ENCODE measurements around the gene CLHC1.
A peak's percentile ranks its signal among the peaks of the same experiment; 100 is the strongest.
"Not testable (repeated sequence)": the region's sequence is repeated elsewhere in the genome, so short reads cannot be mapped to it uniquely, and the experiment has no call there.

Gene CLHC1

DNA sequence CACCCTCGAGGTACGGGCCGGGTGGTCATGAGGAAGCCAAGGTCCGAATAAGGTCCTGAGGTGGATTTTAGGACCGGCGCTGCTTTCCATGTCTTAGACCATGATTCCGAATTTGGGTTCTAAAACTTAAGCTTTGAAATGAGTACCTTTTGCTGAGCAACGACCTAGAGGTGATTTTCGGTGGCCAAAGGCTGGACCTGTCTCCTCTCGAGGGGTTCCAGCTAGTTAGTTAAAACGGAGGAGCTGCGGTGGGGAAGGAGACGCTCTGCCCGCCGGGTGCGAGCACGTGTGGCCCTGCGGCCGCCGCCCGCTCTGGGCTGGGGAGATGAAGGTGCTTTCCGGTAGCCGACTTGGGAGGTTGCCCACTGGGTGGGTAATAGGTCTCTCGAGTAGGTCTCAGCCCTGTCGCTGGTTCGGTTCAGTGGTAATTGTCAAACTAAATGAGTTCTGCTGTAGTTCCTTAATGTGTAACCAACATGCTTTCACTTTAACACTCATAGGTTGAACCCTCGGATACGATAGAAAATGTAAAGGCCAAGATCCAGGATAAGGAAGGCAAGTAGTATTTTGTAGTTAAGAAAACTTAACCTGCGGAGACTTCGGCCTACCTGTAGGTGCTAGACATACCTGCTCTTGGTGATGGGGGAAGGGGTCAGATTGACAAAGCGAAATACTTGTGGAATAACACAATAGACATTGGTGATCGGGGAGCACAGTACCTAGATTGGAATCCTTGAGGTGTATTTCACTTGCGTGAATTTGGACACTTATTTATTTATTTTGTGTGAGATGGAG is 967 bp upstream of the CLHC1 start:
- DNase-seq (ENCODE audit: low read depth in 3 of 3), result peak in 2 of 3 experiments; percentile 11 to 28

DNA sequence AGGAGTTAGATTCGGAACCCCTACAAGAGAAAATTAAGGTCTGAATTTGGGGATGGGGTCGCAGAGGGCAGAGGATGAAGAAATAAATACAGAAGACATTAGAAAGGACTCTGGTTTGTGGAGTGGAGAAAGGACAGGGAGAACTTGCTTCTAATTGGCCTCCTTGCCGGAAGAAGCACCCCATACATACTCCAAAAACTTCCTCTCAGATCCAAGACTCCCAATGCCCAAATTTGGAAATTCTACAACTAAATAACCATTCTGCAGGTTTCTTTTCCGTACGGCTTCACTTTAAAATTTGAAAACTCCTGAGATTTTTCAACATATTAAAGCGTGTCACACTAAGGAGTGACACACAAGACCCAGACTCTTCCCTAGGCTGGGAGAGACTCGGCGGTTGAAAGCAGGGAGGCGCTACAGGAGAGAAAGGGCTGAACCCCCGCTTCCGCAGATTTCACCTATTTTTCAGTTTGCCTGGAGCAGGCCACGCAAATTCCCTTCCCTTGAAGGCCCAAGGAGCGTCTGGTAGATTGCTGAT is 478 bp downstream of the CLHC1 start:
- DNase-seq (ENCODE audit: low read depth in 3 of 3), result no peak

DNA sequence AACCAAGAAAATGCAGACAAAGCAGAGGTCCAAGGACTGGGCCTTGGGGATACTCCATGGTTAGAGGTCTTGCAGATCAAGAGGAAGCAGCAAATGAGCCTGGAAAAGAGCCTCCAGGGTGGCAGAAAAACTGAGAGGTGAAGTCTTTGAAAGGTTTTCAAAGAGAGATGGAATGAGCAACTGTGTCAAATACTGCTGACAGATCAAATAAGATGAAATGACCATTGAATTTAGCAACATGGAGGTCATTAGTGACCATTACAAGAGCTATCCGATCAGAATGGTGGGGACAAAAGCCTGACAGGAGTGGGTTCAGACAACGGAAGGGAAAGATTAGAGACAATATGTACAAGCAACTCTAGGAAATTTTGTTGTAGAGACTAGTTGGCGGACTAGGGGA is 1.5 kb downstream of the CLHC1 start:
- no peak for DNase-seq (ENCODE audit: low read depth in 3 of 3)

DNA sequence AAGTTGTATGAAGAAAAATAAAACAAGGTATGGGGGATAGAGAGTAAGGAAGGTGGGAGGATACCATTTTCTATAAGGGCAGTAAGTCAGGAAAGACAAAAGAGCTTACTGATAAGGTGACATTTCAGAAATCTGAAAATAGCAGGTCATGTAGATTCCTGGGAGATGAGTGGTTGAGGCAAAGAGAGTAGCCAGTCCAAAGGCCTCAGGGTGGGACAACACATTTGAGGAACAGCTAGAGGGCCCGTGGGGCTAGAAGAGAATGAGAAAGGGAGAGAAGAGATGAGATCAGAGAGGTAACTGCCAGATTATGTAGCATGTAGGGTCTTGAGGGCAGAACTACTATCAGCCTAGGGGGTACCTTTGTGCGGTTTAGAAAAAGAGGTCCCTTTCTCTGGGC is 2.9 kb downstream of the CLHC1 start:
- no peak for DNase-seq (ENCODE audit: low read depth in 3 of 3)

DNA sequence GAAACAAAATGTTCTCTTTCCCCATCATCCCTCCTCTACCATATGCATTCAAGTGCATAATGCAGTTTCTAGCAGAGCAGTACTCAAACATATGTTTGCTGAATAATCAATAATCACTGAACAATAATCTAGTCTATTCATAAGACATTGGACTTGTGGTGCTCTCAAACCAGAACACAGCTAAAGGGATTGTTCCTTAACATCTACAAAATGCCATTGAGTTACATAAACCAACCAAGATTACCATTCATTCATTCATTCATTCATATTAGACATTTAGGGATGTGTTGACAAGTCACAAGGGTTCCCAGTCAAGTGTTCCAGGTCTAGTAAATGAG is 3.9 kb downstream of the CLHC1 start:
- DNase-seq (ENCODE audit: low read depth in 3 of 3), result no peak

DNA sequence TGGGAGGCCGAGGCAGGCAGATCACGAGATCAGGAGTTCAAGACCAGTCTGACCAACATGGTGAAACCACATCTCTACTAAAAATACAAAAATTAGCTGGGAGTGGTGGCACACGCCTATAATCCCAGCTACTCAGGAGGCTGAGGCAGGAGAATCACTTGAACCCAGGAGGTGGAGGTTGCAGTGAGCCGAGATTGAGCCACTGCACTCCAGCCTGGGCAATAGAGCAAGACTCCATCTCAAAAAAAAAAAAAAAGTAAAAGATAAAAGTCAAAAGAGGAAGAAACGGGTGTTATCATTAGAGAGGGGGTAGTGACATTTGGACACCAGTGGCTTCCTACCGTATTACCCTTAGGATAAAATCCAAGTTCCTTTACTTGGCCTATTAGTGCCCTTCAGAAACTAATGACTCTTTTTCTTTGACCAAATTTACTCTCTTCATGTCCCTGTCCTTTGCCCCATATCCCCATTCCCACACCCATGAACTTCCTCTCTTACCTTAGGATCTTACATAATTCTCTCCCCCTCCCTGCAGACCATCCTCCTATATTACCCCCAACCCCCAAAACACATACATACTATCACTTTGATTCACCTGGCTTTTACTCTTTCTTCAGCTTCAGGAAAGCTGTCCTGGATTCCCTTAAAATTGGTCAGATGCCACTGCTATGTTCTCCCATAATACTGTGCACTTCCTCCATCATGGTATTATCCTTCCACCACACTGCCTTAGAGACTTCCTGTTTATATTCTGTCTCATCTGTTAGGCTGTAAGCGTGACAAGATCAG is 4.5 kb downstream of the CLHC1 start:
- DNase-seq (ENCODE audit: low read depth in 3 of 3), result not testable (repeated sequence)

DNA sequence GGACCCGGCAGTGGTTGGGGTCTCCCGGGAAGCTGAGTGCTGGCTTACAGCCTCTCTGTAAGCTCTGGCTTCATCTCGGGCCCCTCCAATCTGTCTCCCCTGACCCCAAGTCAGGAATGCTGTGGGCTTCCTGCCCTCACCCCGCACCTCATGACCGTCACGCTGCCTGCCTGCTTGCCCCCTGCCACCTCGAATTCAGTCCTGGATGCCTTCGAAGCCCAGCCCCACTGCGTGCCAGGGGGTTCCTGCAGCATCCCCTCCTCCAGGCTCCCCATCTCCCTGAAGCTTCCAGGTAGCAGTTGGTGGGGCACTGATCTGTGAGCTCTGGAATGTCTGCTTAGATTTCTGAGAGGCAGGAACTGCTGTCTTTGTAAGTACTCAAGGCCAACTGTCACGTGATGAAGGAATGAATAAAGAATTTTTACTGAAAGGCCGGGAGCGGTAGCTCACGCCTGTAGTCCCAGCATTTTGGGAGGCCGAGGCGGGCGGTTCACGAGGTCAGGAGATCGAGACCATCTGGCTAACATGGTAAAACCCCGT is 6.5 kb downstream of the CLHC1 start:
- no peak for DNase-seq (ENCODE audit: low read depth in 3 of 3)

DNA sequence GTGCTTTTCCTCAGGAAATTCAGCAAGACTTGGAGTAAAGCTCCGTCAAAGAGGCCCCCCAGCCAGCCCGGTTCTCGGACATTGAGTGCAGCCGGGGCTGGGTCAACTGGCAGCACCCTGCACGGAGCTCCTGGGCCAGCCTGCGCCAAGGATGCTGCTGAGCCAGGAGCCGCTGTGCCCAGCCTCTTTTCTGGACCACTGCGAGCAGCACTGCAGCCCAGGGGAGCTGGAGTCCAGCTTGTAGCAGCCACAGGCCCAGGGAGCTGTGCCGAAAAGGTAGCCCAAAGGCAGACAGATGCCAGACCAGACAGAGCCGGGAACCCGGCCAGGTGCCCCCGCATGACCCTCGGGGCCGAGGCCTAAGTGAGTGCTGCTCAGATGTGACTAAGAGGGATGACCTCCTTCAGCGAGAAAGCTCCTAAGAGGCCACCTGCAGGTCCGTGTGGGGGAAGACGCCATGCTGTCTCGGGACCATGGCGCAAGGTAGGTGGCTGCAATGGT is 7.3 kb downstream of the CLHC1 start:
- DNase-seq (ENCODE audit: low read depth in 3 of 3), result no peak

DNA sequence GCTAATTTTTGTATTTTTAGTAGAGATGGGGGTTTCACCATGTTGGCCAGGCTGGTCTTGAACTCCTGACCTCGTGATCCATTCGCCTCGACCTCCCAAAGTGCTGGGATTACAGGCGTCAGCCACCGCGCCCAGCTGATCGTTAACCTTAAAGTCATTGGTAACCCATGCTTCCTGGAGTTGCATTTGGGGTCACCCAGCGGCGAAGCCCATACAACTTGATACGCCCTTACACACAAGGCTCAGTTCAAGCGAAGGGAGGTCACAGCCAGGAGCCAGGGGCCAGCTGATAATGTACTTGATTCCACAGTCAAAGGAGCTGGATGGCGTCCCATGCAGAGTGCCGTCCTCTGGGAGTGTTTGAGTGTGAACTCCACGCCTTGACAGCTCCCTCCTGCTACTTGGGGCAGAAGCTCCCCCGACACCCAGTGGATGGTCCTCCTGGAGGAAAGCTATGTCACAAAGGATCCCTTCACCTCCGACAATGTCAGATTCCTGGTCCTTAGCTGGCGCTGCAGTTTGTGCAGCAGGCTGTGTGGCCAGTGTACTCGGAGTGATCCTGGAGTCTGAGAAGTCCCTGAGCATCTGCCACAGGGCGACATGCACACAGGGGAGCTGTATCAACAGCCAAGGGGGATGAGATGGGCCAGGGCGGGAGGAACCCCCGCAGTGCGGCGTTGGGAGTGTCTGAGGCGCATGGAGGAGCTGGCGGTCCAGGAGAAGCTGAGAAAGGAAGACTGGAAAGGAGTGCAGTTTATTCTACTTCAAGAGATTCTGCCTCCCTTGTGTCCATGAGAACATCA is 7.9 kb downstream of the CLHC1 start:
- no peak for DNase-seq (ENCODE audit: low read depth in 3 of 3)

DNA sequence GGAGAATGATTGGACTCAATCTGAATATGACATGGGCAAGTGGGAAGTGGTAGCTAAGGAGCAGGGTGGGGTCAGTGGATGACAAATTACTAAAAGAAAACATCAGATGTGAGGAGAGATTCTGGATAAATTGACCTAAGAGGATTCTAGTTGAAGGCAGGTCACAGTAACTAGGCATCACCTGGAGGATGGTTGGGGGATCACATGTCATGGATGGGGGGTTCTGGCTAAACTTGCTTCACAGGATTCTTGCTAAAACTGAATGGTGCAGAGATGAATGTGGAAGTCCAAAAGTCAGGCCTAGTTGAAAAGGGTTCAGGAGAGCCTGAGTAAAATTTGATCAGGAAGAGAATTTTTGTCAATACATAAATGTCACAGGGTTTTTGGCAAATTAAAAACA is 18.3 kb downstream of the CLHC1 start:
- no peak for DNase-seq (ENCODE audit: low read depth in 3 of 3)

DNA sequence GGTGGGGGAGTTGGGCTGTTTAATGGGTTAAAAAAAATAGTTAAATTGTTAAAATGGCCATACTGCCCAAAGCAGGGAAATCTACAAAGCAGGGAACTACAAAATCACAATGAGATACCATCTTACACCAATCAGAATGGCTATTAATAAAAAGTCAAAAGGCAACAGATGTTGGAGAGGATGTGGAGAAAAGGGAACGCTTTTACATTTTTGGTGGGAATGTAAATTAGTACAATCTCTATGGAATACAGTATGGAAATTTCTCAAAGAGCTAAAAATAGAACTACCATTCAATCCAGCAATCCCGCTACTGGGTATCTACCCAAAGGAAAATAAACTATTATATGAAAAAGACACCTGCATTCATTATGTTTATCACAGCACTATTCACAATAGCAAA is 27.1 kb downstream of the CLHC1 start:
- no peak for DNase-seq (ENCODE audit: low read depth in 3 of 3)

DNA sequence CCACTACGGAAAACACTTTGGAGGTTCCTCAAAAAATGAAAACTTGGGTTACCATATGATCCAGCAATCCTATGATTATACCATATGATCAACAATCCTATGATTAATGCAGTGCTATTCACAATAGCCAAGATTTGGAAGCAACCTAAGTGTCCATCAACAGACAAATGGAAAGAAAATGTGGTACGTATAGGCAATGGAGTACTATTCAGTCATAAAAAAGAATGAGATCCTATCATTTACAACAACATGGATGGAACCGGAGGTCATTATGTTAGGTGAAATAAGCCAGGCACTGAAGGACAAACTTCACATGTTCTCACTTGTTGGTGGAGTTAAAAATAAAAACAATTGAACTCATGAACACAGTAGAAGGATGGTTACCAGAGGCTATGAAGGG is 27.6 kb downstream of the CLHC1 start:
- DNase-seq (ENCODE audit: low read depth in 3 of 3), result no peak

DNA sequence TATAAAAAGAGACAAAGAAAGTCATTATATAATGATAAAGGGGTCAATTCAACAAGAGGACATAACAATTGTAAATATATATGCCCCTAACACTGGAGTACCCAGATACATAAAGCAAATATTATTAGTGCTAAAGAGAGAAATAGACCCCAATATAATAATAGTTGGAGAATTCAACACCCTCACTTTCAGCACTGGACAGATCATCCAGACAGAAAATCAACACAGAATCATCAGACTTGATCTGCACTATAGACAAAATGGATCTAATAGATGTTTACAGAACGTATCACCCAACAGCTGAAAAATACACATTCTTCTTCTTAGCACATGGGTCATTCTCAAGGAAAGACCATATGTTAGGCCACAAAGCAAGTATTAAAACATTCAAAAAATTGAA is 31.7 kb downstream of the CLHC1 start:
- DNase-seq (ENCODE audit: low read depth in 3 of 3), result no peak

DNA sequence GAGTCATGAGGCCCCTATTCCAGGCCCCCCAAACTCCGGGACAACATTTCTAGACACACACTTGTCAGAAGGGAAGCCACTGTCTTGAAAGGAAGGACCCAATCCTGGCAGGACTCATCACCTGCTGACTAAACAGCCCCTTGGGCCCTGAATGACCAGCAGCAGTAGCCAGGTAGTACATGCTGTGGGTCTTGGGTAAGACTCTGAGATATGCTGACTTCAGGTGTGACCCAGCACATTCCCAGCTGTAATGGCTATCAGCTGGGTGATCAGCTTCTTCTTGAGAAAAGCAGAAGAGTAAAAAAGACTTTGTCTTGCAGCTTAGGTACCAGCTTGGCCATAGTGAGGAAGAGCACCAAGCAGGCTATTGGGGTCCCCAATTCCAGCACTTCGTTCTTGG is 35.6 kb downstream of the CLHC1 start:
- DNase-seq (ENCODE audit: low read depth in 3 of 3), result no peak

DNA sequence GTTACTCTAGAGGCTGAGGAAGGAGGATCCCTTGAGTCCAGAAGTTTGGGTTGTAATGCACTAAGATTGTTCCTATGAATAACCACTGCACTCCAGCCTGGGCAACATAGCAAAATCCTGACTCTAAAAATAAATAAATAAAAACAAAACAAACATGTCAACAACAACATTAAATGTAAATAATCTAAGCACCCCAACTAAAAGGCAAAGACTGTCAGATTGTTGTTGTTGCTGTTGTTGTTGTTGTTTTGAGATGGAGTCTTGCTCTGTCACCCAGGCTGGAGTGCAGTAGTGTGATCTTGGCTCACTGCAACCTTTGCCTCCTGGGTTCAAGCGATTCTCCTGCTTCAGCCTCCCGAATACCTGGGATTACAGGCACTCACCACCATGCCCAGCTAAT is 40.2 kb downstream of the CLHC1 start:
- not testable (repeated sequence) for DNase-seq (ENCODE audit: low read depth in 3 of 3)

DNA sequence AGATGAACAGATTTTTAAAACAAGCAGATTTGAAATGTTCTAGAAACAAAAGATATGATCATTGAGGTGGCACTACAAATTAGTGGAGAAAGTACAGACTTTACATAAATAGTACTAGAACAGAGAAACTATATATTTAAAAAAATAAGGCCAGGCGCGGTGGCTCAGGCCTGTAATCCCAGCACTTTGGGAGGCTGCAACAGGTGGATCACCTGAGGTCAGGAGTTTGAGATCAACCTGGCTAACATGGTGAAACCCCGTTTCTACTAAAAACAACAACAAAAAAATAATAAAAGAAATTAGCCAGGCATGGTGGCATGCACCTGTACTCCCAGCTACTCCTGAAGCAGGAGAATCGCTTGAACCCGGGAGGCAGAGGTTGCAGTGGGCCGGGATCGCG is 45.3 kb downstream of the CLHC1 start:
- DNase-seq (ENCODE audit: low read depth in 3 of 3), result not testable (repeated sequence)

DNA sequence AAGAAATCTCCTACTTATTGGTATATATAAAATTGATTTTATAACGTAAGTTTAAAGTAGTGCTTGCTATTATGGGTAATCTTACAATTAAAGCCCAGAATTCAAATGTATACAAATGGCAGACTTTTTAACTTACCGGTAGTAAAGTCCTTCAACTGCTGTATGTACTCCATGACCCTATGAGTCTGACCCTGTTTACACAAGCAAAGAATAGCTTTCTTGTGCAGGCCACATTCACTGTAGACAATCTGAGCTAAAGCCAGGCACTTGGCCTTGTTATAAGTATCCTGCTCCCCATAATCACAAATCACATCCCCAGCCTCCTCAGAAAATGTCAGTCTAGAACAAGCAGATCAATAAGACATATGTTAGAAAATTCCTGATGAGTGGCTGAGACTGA is 51.7 kb downstream of the CLHC1 start:
- no peak for DNase-seq (ENCODE audit: low read depth in 3 of 3)

DNA sequence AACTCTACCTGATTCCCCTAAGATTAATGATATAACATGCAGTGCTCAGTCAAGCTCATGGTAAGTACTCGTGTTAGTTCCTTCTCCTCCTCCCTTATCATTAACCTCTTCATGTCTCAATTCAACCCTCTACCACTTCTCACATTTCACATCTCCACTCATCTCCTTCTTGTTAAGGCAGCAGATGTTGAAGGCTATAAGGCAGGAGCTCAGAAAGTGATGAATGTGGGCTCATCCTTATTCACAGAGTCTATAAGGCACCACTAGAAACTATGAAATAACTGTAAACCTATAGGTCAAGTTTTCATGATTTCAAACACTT is 56.0 kb downstream of the CLHC1 start:
- no peak for DNase-seq (ENCODE audit: low read depth in 3 of 3)

DNA sequence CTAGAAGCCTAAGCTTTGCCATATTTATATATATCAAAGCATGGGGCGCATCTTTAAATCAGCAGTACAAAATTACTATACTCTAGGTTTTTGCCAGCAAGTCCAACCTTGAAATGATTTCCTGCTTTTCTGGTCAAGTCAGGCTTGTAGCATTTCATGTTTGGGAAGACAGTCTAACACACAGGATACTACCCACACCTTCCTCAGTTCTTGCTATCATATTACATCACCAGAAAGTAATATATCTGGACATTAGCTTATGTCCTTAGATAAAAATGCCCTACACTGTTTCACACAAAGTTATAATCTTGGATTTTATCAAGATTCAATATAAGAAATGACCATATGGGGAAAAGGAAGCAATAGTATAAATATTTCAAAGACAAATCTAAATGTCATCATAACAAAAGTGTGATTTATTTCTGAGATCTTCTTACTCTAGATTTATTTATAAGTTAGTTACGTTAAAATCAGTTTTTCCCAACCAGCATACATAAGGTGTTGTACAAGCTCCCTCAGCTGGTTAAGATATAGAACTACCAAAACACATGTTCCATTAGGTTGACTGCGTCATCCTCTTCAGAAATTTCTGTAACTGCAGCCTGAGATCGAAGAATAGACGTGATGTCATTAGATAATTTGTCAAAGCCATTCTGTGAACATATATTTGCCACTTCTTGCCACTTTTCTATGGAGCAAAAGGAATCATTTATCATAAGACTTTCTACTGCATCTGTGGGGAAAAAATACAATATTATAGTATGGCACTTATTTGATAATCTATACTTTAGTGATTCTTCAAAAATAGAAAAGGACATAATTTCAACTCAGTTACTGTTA is 56.6 kb downstream of the CLHC1 start:
- no peak for DNase-seq (ENCODE audit: low read depth in 3 of 3)

DNA sequence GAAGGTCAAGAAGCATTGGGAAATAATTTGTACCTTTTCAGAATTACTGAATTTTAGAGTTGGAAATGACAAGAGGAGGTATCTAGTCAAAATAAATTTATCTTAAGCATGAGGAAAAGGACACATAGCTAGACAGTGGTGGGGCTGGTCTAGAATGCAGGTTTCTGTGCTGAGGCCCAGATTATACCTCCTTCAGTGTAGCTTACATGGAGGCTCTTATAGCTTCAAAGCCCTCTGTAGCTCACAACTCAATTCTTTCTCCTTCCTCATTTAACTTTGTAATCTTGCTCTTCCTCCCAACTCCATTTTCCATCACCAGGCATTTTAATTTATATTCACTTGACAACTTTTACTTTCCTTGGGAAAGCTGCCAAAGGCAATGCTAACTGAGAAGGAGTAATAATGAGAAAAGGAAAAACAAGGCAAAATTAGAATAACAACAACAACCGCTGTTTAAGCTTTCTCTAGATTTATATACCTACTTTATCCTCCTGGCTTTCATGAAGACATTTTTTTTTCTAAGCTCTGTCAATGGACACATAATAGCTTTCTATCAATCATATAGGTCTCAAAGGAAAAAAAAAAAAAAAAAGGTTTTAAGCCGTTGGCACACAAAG is 58.5 kb downstream of the CLHC1 start:
- no peak for DNase-seq (ENCODE audit: low read depth in 3 of 3)

DNA sequence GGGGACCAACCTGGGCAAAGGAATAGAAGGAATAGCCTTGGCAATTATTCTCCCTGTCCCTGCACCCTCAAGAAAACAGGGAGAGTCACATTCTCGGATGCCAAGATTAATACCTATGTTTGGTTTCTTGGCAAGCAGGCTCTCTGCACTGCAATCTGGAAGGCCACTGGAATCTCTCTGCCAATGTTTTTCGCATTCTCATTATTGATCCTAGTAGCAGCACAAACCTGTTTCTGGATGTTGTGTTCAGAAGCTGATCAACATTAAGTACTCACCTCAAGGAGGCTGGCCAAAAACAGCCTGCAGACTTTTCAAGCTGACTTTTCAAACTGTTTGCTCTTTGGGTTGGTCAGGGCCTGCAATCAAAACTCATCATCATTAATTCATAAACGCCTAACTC is 62.2 kb downstream of the CLHC1 start:
- DNase-seq (ENCODE audit: low read depth in 3 of 3), result no peak

All from stimulated activated CD4-positive, alpha-beta T cell treated with anti-CD3 and anti-CD28 coated beads, TNF-alpha, amount 100 ng/mL, for 24 hours (primary cell).